K562 (cell line): Measurements from ENCODE around the gene NOP14. TPM values are rescaled to one million over a fixed set of nuclear protein-coding genes. Genes with fewer than 3 reads are reported as not detected.
A peak's percentile ranks its signal among the peaks of the same experiment; 100 is the strongest.

ENCODE experiments used
- ATAC-seq: fragments of 200-7000 bp; cut with Tn5 transposase; 3 replicates; pipeline ENCODE4 v1.9.1; 2020; ENCODE audit warnings: moderate library complexity
- BruUV-seq: library from RNA; stranded (reverse); fragments of 400-500 nt; replicated peaks from 2 replicates; lab custom pipeline; 2021; lab: Mats Ljungman, UMichigan
- CTCF ChIA-PET: fragments of 300-600 bp; formaldehyde crosslinking; extraction: SDS; loops from one replicate; lab custom pipeline; 2021; ENCODE audit warnings: low intra/inter-chr PET ratio; lab: Yijun Ruan, JAX
- POLR2A ChIA-PET: fragments of 300-600, 350-650 bp; sonication (Branson Sonifier 250); formaldehyde crosslinking; extraction: SDS; loops from one replicate; lab custom pipeline; 2021; ENCODE audit warnings: antibody characterized with exemption, inconsistent platforms; lab: Yijun Ruan, JAX
- DNase-seq, 4 experiments: peaks; one replicate each; pipeline versions ENCODE4 v3.0.0 to v3.0.0-alpha.2; 2011 to 2018; ENCODE audit warnings: low spot score in 3 of 4, mixed read lengths in 3 of 4; ENCODE audit errors: extremely low read depth in 1 of 4
- FAIRE-seq: peaks from 2 replicates; lab custom pipeline; 2011; peaks lifted over from hg19 to GRCh38; lab: Jason Lieb, UNC
- H2AFZ ChIP-seq: 2 replicates; pipeline ENCODE4 v1.6.0; 2011; ENCODE audit warnings: low read depth, low read length, control low read depth, inconsistent platforms
- H3K27ac ChIP-seq: fragments of 200-600 bp; 3 replicates; pipeline ENCODE4 v1.8.0; 2011; ENCODE audit warnings: low read depth, mild to moderate bottlenecking, control low read depth, inconsistent platforms, low read length, moderate library complexity, mixed read lengths; ENCODE audit errors: extremely low read depth
- H3K27me3 ChIP-seq, 2 experiments: fragments of 300-600 bp in 1 of 2; 2 replicates in 1 of 2; 3 replicates in 1 of 2; pipeline versions ENCODE4 v1.6.0 to v1.8.0; 2011; ENCODE audit warnings: inconsistent platforms in 2 of 2, low read length in 2 of 2, mild to moderate bottlenecking in 1 of 2, mixed read lengths in 1 of 2, moderate library complexity in 1 of 2; ENCODE audit not compliant: control insufficient read depth in 2 of 2, insufficient read depth in 2 of 2
- H3K36me3 ChIP-seq: fragments of 300-600 bp; 3 replicates; pipeline ENCODE4 v1.8.0; 2011; ENCODE audit warnings: mild to moderate bottlenecking, low read length, inconsistent platforms; ENCODE audit not compliant: control insufficient read depth, insufficient read depth
- H3K4me1 ChIP-seq, 2 experiments: fragments of 200-600 bp in 1 of 2; replicated peaks in 1 of 2; 2 replicates in 1 of 2; 3 replicates in 1 of 2; pipeline versions ENCODE4 v1.5.1 to v1.8.0; 2011; ENCODE audit warnings: inconsistent platforms in 2 of 2, low read length in 2 of 2, mild to moderate bottlenecking in 1 of 2, mixed read lengths in 1 of 2, moderate library complexity in 1 of 2; ENCODE audit not compliant: control insufficient read depth in 2 of 2, insufficient read depth in 2 of 2
- H3K4me2 ChIP-seq: 2 replicates; pipeline ENCODE4 v1.6.1; 2011; ENCODE audit warnings: low read length, control low read depth, inconsistent platforms, mixed read lengths; ENCODE audit not compliant: insufficient read depth
- H3K4me3 ChIP-seq: fragments of 200-600 bp; sonication (generic), shearing (Covaris generic); 2 replicates; pipeline ENCODE4 v1.5.1; 2016; ENCODE audit warnings: control low read depth, inconsistent platforms
- H3K79me2 ChIP-seq: fragments of 200-600 bp; 3 replicates; pipeline ENCODE4 v1.8.0; 2011; ENCODE audit warnings: low read length, inconsistent platforms; ENCODE audit not compliant: control insufficient read depth, insufficient read depth
- H3K9ac ChIP-seq, 2 experiments: 2 replicates each; pipeline versions ENCODE4 v1.6.0 to v1.6.1; 2011; ENCODE audit warnings: low read depth in 2 of 2, low read length in 2 of 2, control low read depth in 1 of 2, inconsistent platforms in 1 of 2, mild to moderate bottlenecking in 1 of 2, mixed read lengths in 1 of 2; ENCODE audit not compliant: insufficient read depth in 1 of 2
- H3K9me1 ChIP-seq: one replicate; pipeline ENCODE4 v1.6.0; 2011; ENCODE audit warnings: inconsistent platforms, mild to moderate bottlenecking, low read length, moderate library complexity; ENCODE audit not compliant: control insufficient read depth, insufficient read depth
- H3K9me3 ChIP-seq: replicated peaks from 2 replicates; pipeline ENCODE4 v1.5.1; 2011; ENCODE audit warnings: low read depth, low read length, inconsistent platforms; ENCODE audit not compliant: control insufficient read depth, insufficient read depth
- H4K20me1 ChIP-seq: replicated peaks from 2 replicates; pipeline ENCODE4 v1.6.1; 2011; ENCODE audit warnings: low read length, inconsistent platforms, mixed read lengths; ENCODE audit not compliant: control insufficient read depth, insufficient read depth
- MYC ChIP-seq, 2 experiments: fragments of 250-450 bp in 1 of 2; sonication (Bioruptor Pico) in 1 of 2; IDR thresholded peaks; 2 replicates each; pipeline versions ENCODE4 v1.5.1 to v1.6.1; 2012 to 2021; ENCODE audit warnings: low read depth in 2 of 2, borderline replicate concordance in 1 of 2, improper control_type of control experiment in 1 of 2, low read length in 1 of 2, mild to moderate bottlenecking in 1 of 2, moderate library complexity in 1 of 2
- WGBS: fragments of 100-300 bp; shearing (Covaris generic); methylation state at CpG from one replicate; pipeline ENCODE4 v1.1.6; 2016; ENCODE audit warnings: low coverage, mixed read lengths; ENCODE audit not compliant: insufficient coverage; ENCODE audit errors: missing lambda C conversion rate; 5-methylcytosine and 5-hydroxymethylcytosine counted together
- in situ Hi-C: fragments of 300-500 bp; cut with MboI; formaldehyde crosslinking; loops from 4 replicates; pipeline ENCODE4 v1.15.0; 2018; ENCODE audit warnings: inconsistent platforms, mixed read lengths
- intact Hi-C: fragments of 100-400 bp; cut with micrococcal nuclease; formaldehyde crosslinking; loops from 2 replicates; pipeline ENCODE4 v1.14.2; 2022
- polyA plus RNA-seq, 8 experiments: library from polyadenylated mRNA; depleted of rRNA in 4 of 8; stranded (reverse) in 5 of 8; unstranded in 3 of 8; fragments of >200 nt; fragmentation: Nextera tagmentation in 2 of 8; fragmentation: Illumina TruSeq in 1 of 8; extraction: Ambion mirVana in 2 of 8; extraction: Trizol in 1 of 8; gene quantifications; 2 replicates each; pipeline versions ENCODE4 v1.2.1 to v1.2.3, GENCODE V29; 2011 to 2014; ENCODE audit warnings: inconsistent platforms in 1 of 8, missing spikeins in 1 of 8
- total RNA-seq, 7 experiments: library from RNA; depleted of rRNA in 6 of 7; stranded (reverse); fragments of >200 nt in 6 of 7; fragmentation: Illumina TruSeq in 2 of 7; extraction: Trizol in 2 of 7; gene quantifications; 2 replicates each; pipeline versions ENCODE4 v1.2.1 to v1.2.3, GENCODE V29; 2011 to 2021; ENCODE audit warnings: low replicate concordance in 1 of 7
- TF ChIP-seq, protein P1 (sequence below): sonication (generic); formaldehyde crosslinking; IDR thresholded peaks from 2 replicates; pipeline ENCODE4 v1.8.1; 2023; ENCODE audit warnings: mild to moderate bottlenecking, missing genetic modification reagents

Gene NOP14
- total and polyA plus RNA-seq, 9 of the 15 experiments (the other 6 are each of a cell fraction or from before 2014, with no cell fraction given): 12.7 to 76.0 (median 50.9) TPM

DNA sequence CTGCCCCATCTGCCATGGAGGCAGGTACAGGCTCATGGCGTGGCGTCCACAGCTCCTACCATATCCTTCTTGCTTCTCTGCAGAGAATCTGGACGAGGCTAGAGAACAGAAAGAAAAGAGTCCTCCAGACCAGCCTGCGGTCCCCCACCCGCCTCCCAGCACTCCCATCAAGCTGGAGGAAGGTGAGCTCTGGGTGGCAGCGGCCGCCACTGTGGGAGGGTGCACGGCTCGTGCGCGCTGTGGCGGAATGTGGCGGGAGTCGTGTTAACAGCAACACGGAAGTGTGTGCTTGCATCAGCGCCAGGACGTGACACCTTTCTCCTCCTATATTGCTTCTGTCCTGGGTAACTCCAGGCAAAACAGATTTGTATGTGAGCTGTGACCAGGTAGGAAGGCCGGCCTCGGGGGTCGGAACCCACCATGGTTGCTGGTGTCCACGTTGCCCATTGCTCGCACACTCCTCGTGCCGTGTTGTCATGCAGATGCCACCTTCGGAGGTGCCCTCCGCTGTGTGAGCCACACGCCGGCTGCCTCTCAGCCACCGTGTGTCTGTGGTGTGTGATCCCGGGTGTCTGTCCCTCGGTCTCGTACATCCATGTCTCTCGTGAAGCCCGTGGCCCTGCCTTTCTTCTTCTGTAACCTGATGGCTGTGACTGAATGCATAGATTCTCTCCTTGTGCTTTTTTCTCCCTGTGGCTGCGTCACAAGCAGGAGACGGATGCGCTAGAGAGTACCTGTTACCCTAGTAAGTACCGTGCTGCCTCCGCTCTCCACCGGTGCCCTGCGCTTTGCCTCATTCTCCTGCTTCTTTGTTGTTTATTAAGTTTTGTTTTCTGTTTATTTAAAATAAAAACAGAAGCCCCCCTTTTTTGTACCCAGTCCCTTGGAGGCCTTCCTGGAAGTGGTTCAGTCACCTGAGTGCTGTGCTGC, 37.0 kb downstream of the NOP14 start:
- ChIA-PET CTCF (no interaction called here), POLR2A (interaction anchor here (1.0 kb wide), 1 partner anchor 9 kb away, joined by 3 read pairs; no protein-coding TSS in a partner anchor)
- H3K9me3 ChIP-seq: no peaks in the 10 kb centered on the region
- H3K4me2 ChIP-seq: no peak overlapping the region
- peaks cover 0 to 12% of the 10 kb centered on the region in 2 experiments; a peak in 1 of 5 replicates for H3K4me1 ChIP-seq
- DNase-seq (no peak), FAIRE-seq (no peak), ATAC-seq (no peak)
- no peaks in the 10 kb centered on the region for H3K79me2 ChIP-seq
- H3K36me3 ChIP-seq: peaks cover 75% of the 10 kb centered on the region; the same call in 2 of the 3 replicates
- no TSS peak for BruUV-seq
- no peak overlapping the region for H3K4me3 ChIP-seq
- H2AFZ ChIP-seq: no peak overlapping the region
- H3K9ac ChIP-seq: peak overlapping the region in 1 of 2 experiments; percentile 23; a peak in 1 of 4 replicates
- no peaks in the 10 kb centered on the region for H3K9me1 ChIP-seq
- intact Hi-C loops (no loop called here), in situ Hi-C loops (no loop called here)
- TF ChIP-seq MYC (IDR thresholded peaks at IDR 0.05; ENCODE audit: low read depth, low read length) (no peak), MYC (CRISPR knock-in tag; IDR thresholded peaks at IDR 0.05; ENCODE audit: borderline replicate concordance, low read depth) (no peak)
- TF ChIP-seq, protein P1, sequence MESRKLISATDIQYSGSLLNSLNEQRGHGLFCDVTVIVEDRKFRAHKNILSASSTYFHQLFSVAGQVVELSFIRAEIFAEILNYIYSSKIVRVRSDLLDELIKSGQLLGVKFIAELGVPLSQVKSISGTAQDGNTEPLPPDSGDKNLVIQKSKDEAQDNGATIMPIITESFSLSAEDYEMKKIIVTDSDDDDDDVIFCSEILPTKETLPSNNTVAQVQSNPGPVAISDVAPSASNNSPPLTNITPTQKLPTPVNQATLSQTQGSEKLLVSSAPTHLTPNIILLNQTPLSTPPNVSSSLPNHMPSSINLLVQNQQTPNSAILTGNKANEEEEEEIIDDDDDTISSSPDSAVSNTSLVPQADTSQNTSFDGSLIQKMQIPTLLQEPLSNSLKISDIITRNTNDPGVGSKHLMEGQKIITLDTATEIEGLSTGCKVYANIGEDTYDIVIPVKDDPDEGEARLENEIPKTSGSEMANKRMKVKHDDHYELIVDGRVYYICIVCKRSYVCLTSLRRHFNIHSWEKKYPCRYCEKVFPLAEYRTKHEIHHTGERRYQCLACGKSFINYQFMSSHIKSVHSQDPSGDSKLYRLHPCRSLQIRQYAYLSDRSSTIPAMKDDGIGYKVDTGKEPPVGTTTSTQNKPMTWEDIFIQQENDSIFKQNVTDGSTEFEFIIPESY (CRISPR knock-in tag): peak; percentile 63; the same call in 1 of the 2 replicates
- no peak overlapping the region for H3K27ac ChIP-seq
- H4K20me1 ChIP-seq: 0 out of 2 replicates have a peak, but pooled peaks cover 8% of the 10 kb centered on the region
- WGBS: 93% methylated on average over 36 of the region's 41 CpGs
- no peaks in the 10 kb centered on the region for H3K27me3 ChIP-seq
